Caco-2 (cell line): ENCODE measurements around the gene STAB2. TPM values are rescaled to one million over a fixed set of nuclear protein-coding genes. Genes with fewer than 3 reads are reported as not detected.

ENCODE experiments used
- BruUV-seq: library from RNA; stranded (reverse); fragments of 400-500 nt; replicated peaks from 2 replicates; lab custom pipeline; 2021; lab: Mats Ljungman, UMichigan
- CTCF ChIA-PET: fragments of 300-600 bp; sonication (Branson Sonifier 250); formaldehyde crosslinking; loops from one replicate; lab custom pipeline; 2022; ENCODE audit warnings: antibody characterized with exemption; lab: Charles Lee
- POLR2A ChIA-PET: fragments of 300-600 bp; sonication (Branson Sonifier 250); formaldehyde crosslinking; loops from one replicate; lab custom pipeline; 2022; ENCODE audit warnings: antibody characterized with exemption; lab: Charles Lee
- DNase-seq, 2 experiments: peaks; one replicate each; pipeline versions ENCODE4 v3.0.0 to v3.0.0-alpha.2; 2020 to 2022
- H3K27me3 ChIP-seq: replicated peaks from 2 replicates; pipeline ENCODE4 v1.6.0; 2011; ENCODE audit warnings: low read length; ENCODE audit not compliant: control insufficient read depth, insufficient read depth
- H3K36me3 ChIP-seq: 2 replicates; pipeline ENCODE4 v1.5.1; 2011; ENCODE audit warnings: low read length; ENCODE audit not compliant: control insufficient read depth, insufficient read depth
- H3K4me1 ChIP-seq: fragments of 250-450 bp; sonication (Bioruptor Pico); 2 replicates; pipeline ENCODE4 v1.5.1; 2020; ENCODE audit warnings: mild to moderate bottlenecking
- H3K4me3 ChIP-seq: 2 replicates; pipeline ENCODE4 v1.5.1; 2011; ENCODE audit warnings: low read depth, mild to moderate bottlenecking, control low read depth, low read length
- H3K9me3 ChIP-seq: fragments of 250-450 bp; sonication (Bioruptor Pico); 2 replicates; pipeline ENCODE4 v1.5.1; 2020; ENCODE audit warnings: mild to moderate bottlenecking, moderate library complexity
- H3K27ac Mint-ChIP-seq: one replicate; pipeline ENCODE4 v1.8.0; 2022; ENCODE audit warnings: mixed read lengths; ENCODE audit not compliant: unreplicated experiment
- H3K27me3 Mint-ChIP-seq: one replicate; pipeline ENCODE4 v1.8.0; 2022; ENCODE audit warnings: mixed read lengths; ENCODE audit not compliant: insufficient read depth, unreplicated experiment
- H3K36me3 Mint-ChIP-seq: one replicate; pipeline ENCODE4 v1.8.0; 2022; ENCODE audit warnings: mild to moderate bottlenecking, mixed read lengths; ENCODE audit not compliant: insufficient read depth, unreplicated experiment
- H3K4me1 Mint-ChIP-seq: one replicate; pipeline ENCODE4 v1.8.0; 2022; ENCODE audit warnings: low read depth, mixed read lengths; ENCODE audit not compliant: unreplicated experiment
- H3K4me3 Mint-ChIP-seq: one replicate; pipeline ENCODE4 v1.8.0; 2022; ENCODE audit warnings: mild to moderate bottlenecking, moderate library complexity, mixed read lengths; ENCODE audit not compliant: unreplicated experiment
- H3K9me3 Mint-ChIP-seq: one replicate; pipeline ENCODE4 v1.8.0; 2022; ENCODE audit warnings: mixed read lengths; ENCODE audit not compliant: unreplicated experiment
- intact Hi-C: fragments of 100-400 bp; cut with micrococcal nuclease; formaldehyde crosslinking; loops from one replicate; pipeline ENCODE4 v1.10.0; 2022; ENCODE audit not compliant: unreplicated experiment
- total RNA-seq: library from RNA; stranded (reverse); gene quantifications from 2 replicates; pipeline ENCODE4 v1.2.3, GENCODE V29; 2022
- TF ChIP-seq, protein P1 (sequence below), 2 experiments: fragments of 200-600 bp in 1 of 2; IDR thresholded peaks; 1 replicate in 1 of 2; 2 replicates in 1 of 2; pipeline versions ENCODE4 v1.5.1 to v1.8.0; 2011 to 2022; ENCODE audit warnings: antibody characterized with exemption in 1 of 2, control low read depth in 1 of 2, inconsistent platforms in 1 of 2, low read depth in 1 of 2, low read length in 1 of 2, mild to moderate bottlenecking in 1 of 2, moderate library complexity in 1 of 2; ENCODE audit not compliant: insufficient read depth in 1 of 2, severe bottlenecking in 1 of 2, unreplicated experiment in 1 of 2

STAB2 gene
- total RNA-seq, 1 experiment from 2014 or later, result 0.25 TPM

DNA sequence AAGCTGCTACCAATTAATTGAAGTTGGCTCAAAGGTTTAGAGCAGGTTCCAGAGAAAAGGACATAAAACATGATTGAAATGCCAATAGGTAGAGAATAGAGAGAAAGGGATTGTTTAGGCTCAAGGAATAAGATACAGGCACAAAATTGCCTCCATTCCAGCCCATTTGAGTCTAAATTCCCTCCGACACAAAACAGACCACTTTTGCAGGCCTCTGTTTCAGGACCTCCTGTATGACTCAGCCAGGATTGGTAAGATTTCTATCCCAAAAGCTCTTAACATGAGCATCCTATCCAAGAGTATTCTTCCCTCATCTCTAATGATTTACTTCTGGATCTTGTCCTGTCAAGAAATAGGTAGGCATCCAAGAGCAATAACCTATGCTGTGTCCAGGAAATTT lies 123.5 kb downstream of the STAB2 start:
- H3K4me1 ChIP-seq, result no peaks in the 10 kb centered on the region
- H3K4me3 Mint-ChIP-seq, result no peak overlapping the region
- CTCF ChIA-PET, result no interaction called here
- H3K9me3 ChIP-seq, result no peaks in the 10 kb centered on the region
- BruUV-seq, result no TSS peak
- no peaks in the 10 kb centered on the region for H3K4me1 Mint-ChIP-seq
- H3K36me3 Mint-ChIP-seq, result no peaks in the 10 kb centered on the region
- peaks cover 24% of the 10 kb centered on the region for H3K27me3 Mint-ChIP-seq
- no peak overlapping the region for H3K4me3 ChIP-seq
- intact Hi-C loops, result no loop called here
- DNase-seq, result no peak
- H3K36me3 ChIP-seq, result no peaks in the 10 kb centered on the region
- no peak overlapping the region for H3K27ac Mint-ChIP-seq
- POLR2A ChIA-PET, result no interaction called here
- TF ChIP-seq, protein P1, sequence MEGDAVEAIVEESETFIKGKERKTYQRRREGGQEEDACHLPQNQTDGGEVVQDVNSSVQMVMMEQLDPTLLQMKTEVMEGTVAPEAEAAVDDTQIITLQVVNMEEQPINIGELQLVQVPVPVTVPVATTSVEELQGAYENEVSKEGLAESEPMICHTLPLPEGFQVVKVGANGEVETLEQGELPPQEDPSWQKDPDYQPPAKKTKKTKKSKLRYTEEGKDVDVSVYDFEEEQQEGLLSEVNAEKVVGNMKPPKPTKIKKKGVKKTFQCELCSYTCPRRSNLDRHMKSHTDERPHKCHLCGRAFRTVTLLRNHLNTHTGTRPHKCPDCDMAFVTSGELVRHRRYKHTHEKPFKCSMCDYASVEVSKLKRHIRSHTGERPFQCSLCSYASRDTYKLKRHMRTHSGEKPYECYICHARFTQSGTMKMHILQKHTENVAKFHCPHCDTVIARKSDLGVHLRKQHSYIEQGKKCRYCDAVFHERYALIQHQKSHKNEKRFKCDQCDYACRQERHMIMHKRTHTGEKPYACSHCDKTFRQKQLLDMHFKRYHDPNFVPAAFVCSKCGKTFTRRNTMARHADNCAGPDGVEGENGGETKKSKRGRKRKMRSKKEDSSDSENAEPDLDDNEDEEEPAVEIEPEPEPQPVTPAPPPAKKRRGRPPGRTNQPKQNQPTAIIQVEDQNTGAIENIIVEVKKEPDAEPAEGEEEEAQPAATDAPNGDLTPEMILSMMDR (IDR thresholded peaks at IDR 0.05; ENCODE audit: insufficient read depth in 1 of 2, low read depth in 1 of 2, low read length in 1 of 2, severe bottlenecking in 1 of 2, unreplicated experiment in 1 of 2), result no peak
- 0 out of 2 replicates have a peak, but pooled peaks cover 1% of the 10 kb centered on the region for H3K27me3 ChIP-seq
- no peaks in the 10 kb centered on the region for H3K9me3 Mint-ChIP-seq

DNA sequence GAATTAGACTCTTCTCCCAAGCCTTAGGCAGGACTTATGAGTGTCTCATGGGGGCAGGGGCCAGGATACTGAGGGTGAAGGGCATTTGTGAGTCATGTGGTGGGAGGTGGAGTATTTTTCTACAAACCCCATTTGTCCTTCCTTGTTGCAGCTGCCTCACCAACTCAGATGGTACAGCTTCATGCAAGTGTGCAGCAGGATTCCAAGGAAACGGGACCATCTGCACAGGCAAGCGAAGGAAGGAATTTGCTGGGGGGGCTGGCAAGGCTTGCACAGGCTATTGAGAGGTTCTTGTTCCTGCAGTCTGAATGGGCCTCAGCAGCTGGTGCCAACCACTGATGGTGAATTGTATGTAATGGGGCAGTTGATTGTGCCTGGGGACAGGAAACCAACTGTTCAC lies 125.1 kb downstream of the STAB2 start:
- intact Hi-C loops, result no loop called here
- Histone ChIP-seq H3K4me1 (no peaks in the 10 kb centered on the region), H3K4me3 (no peak overlapping the region), H3K36me3 (no peaks in the 10 kb centered on the region), H3K27me3 (no peaks in the 10 kb centered on the region), H3K9me3 (no peaks in the 10 kb centered on the region)
- no peak for DNase-seq
- BruUV-seq, result no TSS peak
- TF ChIP-seq, protein P1 (IDR thresholded peaks at IDR 0.05; ENCODE audit: insufficient read depth in 1 of 2, low read depth in 1 of 2, low read length in 1 of 2, severe bottlenecking in 1 of 2, unreplicated experiment in 1 of 2), result no peak
- CTCF ChIA-PET, result interaction anchor here (0.6 kb wide), 1 partner anchor 1372 kb away, joined by 7 read pairs; the partner anchor contains the start of gene ALDH1L2
- Mint-ChIP-seq H3K9me3 (no peaks in the 10 kb centered on the region), H3K27me3 (peaks cover 23% of the 10 kb centered on the region), H3K36me3 (no peaks in the 10 kb centered on the region), H3K27ac (no peak overlapping the region), H3K4me1 (no peaks in the 10 kb centered on the region), H3K4me3 (no peak overlapping the region)
- POLR2A ChIA-PET, result no interaction called here

DNA sequence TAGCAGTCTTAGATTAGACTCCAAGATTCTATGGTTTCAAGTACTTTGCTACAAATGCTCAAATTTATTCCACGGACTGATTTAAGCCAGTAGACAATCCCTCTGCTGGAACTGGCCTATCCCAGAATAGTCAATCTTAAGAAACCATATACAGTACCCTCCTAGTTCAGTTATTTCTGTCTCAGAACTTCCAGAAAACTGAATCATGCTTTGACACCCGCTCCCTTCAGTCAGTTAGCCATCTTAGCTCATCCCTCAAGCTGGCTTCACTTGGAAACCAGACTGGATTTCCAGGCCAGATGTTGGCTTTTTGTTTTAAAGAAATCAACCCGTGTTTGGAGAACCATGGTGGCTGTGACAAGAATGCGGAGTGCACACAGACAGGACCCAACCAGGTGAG lies 128.4 kb downstream of the STAB2 start:
- no TSS peak for BruUV-seq
- H3K9me3 ChIP-seq, result no peaks in the 10 kb centered on the region
- Mint-ChIP-seq H3K4me1 (no peaks in the 10 kb centered on the region), H3K4me3 (no peak overlapping the region), H3K36me3 (no peaks in the 10 kb centered on the region), H3K27me3 (peaks cover 15% of the 10 kb centered on the region), H3K9me3 (no peaks in the 10 kb centered on the region), H3K27ac (no peak overlapping the region)
- no peaks in the 10 kb centered on the region for H3K36me3 ChIP-seq
- no peak for DNase-seq
- H3K4me1 ChIP-seq, result no peaks in the 10 kb centered on the region
- ChIA-PET POLR2A (no interaction called here), CTCF (no interaction called here)
- intact Hi-C loops, result no loop called here
- H3K4me3 ChIP-seq, result no peak overlapping the region
- H3K27me3 ChIP-seq, result no peaks in the 10 kb centered on the region
- TF ChIP-seq, protein P1 (IDR thresholded peaks at IDR 0.05; ENCODE audit: insufficient read depth in 1 of 2, low read depth in 1 of 2, low read length in 1 of 2, severe bottlenecking in 1 of 2, unreplicated experiment in 1 of 2), result no peak
